Posterior cingulate gyrus (tissue), 11 donors: Measurements from ENCODE around the gene ZNF277.
"Not testable (repeated sequence)": the region's sequence is repeated elsewhere in the genome, so short reads cannot be mapped to it uniquely, and the experiment has no call there.

Source experiments
- DNase-seq, 10 donors: peaks; one replicate each; pipeline versions ENCODE4 v3.0.0 to v3.0.0-alpha.2; 2020 to 2021; ENCODE audit warnings: mixed read lengths in 3 of 10
- intact Hi-C: fragments of 100-400 bp; cut with DNase I; formaldehyde crosslinking; loops from one replicate; pipeline ENCODE4 v1.15.1; 2023

The ZNF277 gene

DNA sequence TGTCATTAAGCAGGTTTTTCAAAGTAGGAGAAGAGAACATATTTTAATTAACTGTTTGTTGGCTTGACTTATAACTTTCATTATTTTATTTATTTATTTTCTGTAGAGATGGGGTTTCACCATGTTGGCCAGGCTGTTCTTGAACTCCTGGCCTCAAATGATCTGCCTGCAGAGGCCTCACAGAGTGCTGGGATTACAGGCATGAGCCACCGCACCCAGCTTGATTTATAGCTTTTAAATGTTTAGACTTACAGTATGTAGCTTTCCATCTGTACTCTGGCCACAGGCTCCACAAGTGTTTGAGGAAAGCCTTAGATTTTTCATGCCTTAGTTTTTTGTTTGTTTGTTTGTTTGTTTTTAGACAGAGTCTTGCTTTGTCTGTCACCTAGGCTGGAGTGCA is 171.1 kb downstream of the ZNF277 start:
- intact Hi-C loops, result no loop called here
- no peak for DNase-seq

DNA sequence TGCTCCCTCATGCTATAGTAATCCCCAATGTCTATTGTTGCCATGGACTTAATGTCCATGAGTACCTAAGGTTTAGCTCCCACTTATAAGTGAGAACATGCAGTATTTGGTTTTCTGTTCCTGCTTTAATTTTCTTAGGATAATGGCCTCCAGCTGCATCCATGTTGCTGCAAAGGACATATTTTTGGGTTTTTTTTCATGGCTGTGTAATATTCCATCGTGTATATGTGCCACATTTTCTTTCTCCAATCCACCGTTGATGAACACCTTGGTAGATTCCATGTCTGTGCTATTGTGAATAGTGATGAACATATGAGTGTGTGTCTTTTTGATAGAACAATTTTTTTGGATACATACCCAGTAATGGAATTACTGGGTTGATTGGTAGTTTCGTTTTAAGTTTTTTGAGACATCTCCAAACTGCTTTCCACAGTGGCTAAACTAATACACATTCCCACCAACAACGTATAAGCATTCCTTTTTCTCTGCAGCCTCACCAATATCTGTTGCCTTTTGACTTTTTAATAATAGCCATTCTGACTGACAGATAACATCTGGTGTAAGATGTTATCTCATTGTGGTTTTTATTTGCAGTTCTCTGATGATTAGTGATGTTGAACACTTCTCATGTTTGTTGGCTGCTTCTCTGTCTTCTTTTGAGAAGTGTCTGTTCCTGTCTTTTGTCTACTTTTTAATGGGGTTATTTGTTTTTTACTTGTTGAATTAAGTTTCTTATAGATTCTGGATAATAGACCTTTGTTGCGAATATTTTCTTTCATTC is 175.0 kb downstream of the ZNF277 start:
- intact Hi-C loops, result no loop called here
- no peak for DNase-seq

DNA sequence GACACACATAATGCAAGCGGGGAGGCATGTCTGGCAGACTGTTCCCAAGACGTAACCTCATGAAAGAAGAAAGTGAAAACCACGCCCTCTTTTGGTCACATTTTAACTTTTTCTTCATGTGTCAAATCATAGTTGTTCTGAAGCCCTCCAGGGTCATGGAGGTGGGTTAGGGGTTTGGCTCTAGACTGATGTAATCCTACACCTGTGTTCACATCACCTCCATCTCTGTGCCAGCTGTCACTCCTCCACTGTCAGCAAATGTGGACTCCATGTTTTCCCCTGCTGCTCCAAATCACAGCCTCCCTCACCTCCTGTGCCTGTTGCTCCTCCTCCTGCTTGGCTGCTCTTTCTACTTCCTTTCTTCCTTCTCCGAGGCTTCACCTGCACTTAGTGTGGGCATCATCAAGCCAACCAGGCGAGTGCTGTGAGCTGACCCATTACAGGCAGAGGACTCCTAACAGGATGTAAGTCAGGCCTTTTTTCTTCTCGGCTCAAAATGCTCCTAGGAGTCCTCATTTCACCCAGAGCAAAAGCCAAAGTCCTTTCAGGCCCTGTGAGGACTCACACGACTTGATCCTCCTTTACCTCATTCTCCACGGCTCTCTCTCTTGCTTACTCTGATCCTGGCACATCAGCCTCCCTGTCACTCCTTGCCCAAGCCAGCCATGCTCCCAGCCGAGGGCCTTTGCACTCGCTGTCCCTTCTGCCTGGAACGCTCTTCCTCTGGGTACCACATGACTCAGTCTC is 177.3 kb downstream of the ZNF277 start:
- DNase-seq, result no peak
- intact Hi-C loops, result no loop called here

DNA sequence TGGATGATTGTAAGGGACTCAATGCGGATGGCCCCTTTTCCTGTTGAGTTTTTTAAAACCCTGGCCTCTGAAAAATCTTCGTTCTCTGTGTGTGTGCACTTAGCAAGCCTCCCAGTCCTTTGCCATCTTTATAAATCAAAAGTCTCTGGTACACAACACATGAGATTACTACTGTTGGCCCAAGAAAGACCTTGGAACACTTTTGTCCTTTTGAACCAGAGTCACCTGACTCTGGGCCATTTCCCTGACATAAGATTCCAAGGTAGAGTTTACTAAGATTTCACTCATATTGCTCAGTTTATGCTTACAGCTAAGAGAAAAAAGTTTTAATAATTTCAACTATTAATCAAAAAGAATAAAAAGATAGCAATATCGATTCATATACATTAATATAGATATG is 179.0 kb downstream of the ZNF277 start:
- intact Hi-C loops, result no loop called here
- DNase-seq, result no peak

DNA sequence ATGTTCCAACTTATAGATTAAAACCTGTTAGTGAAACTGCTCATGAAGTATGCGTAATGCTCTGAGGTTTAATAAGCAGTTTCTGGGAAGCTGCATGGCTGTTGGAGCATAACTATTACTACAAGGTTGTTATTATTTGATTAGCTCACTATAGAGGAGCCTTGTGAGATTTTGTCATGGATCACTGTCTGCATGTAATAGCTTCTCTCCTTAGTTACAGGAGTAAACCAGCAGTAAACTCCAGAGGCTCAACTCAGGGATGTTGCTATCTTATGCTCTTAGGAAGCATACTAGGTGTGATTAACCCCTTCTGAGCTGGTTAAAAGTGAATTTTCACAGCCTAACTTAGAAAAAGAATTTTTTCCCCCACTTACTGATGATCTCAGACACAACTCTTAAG is 180.1 kb downstream of the ZNF277 start:
- DNase-seq, result no peak
- intact Hi-C loops, result no loop called here

DNA sequence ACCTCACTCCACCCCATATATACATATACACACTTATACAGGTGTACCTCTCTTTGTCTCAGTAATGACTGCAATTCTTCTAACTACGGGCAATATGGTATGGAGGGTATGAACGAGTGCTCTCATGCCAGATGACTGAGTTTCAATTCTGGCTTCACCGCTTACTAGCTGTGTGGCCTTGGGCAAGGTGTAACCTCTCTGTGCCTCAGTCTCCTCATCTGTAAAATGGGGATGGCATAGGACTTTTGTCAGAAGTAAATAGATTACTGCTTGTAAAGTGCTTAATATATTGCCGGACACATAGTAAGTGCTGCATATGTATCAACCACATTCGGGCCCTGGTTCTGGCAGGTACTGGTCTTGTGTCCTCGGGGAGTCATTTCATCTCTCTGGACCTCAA is 183.7 kb downstream of the ZNF277 start:
- no peak for DNase-seq
- intact Hi-C loops, result no loop called here

DNA sequence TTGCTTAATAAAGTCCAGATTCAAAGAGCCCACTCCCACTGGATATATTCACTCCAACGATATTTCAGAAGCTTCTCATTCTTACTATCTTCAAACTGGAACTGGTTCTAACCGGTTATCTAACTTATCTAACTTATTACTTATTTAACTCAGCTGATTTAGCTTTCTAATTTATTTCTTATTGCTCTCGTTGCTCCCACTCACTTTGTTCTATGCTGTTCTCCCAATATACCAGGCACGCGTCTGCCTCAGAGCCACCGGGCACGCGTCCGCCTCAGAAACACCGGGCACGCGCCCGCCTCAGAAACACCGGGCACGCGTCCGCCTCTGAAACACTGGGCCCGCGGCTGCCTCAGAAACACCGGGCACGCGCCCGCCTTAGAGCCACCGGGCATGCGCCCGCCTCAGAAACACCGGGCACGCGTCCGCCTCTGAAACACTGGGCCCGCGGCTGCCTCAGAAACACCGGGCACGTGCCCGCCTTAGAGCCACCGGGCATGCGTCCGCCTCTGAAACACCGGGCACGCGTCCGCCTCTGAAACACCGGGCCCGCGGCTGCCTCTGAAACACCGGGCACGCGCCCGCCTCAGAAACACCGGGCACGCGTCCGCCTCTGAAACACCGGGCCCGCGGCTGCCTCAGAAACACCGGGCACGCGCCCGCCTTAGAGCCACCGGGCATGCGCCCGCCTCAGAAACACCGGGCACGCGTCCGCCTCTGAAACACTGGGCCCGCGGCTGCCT is 184.8 kb downstream of the ZNF277 start:
- intact Hi-C loops, result not testable (repeated sequence)
- DNase-seq, result peak; percentile 25 to 96 (median 54)

DNA sequence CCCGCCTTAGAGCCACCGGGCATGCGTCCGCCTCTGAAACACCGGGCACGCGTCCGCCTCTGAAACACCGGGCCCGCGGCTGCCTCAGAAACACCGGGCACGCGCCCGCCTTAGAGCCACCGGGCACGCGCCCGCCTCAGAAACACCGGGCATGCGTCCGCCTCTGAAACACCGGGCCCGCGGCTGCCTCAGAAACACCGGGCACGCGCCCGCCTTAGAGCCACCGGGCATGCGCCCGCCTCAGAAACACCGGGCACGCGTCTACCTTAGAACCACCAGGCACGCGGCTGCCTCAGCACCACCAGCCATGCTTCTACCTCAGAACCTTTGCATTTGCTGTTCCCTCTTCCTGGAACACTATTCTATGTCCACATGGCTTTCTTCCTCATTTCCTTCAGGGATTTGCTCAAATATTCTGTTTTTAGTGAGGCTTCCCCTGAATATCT is 185.4 kb downstream of the ZNF277 start:
- DNase-seq, result peak; percentile 33 to 95 (median 62)
- intact Hi-C loops, result not testable (repeated sequence)
